GM12872 (cell line): ENCODE data around the gene CCDC138.

ENCODE experiments used
- CTCF ChIP-seq: IDR thresholded peaks from 3 replicates; pipeline ENCODE4 v1.5.1; 2011; ENCODE audit warnings: low read depth, mild to moderate bottlenecking, low read length, moderate library complexity; ENCODE audit not compliant: insufficient read depth

The CCDC138 gene

DNA sequence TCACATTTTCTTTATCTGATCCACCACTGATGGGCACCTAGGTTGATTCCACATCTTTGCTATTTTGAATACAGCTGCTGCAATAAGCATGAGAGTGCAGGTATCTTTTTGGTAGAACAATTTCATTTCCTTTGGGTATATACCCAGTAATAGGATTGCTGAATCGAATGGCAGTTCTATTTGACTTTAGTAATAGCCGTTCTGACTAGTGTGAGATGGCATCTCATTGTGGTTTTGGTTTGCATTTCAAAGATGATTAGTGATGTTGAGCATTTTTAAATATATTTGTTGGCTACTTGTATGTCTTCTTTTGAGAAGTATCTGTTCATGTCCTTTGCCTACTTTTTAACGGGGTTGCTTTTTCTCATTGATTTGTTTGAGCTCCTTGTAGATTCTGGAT, 72.3 kb downstream of the CCDC138 start:
- TF ChIP-seq CTCF, result no peak

- TF ChIP-seq CTCF, result no peak
Observed at GRCh38 chr2:108866041-108866440, 79.5 kb downstream of the CCDC138 start.

DNA sequence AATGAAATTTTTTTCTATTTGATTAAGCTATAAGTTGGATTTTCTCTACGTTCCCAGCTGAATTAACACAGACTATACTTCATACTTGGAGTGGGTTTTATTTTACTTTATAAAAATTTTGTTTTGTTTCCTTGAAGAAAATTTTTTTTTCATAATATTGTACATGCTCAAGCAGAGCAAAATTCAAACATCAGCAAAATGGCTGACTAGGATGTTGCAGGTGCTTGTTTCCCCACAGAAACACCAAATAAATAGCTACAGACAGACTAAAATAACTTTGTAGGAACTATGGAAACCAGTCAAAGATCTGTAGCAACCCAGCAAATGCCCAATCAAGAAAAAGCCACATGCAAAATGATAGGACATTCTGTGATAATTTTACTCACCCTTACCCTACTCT, 82.3 kb downstream of the CCDC138 start:
- TF ChIP-seq CTCF, result no peak

DNA sequence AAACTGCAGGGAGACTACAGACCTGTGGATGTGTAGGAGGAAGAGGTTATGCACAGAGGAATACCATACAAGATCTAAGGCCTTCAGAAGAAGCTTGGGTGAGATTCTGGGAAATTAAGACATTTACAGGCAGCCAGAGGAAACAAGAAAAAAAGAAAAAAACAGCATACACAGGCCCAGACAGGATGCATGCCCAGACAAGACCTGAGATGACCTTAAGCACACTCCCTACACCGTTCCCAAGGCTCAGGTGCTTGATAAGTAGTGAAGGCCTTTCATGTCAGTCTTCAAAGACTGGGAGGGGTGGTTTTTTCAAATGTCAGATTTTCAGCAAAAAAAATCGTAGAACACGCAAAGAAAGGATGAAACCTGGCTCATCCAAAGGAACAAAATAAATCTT, 83.0 kb downstream of the CCDC138 start:
- no peak for TF ChIP-seq CTCF

DNA sequence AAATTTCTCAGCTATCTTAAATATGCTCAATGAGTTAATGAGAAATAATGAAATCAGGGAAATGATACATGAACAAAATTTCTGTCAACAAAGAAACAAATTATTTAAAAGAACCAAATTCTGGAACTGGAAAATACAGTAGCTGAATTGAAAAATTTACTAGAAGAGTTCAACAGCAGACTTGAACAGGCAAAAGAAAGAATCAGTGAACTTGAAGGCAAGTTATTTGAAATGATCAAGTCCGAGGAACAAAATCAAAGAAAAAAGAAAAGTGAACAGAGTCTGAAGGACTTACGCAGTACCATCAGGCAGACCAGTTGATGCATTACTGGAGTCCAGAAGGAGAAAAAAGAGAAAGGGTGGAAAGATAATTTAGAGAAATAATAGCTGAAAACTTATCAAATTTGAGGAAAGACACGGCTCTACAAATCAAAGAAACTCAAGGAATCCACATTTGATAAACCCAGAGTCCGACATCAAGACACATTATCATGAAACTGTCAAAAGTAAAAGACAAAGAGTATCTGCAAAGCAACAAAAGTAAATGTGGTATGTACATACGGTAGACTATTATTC, 83.6 kb downstream of the CCDC138 start:
- no peak for TF ChIP-seq CTCF

GRCh38 chr2:108877506-108877905, 90.9 kb downstream of the CCDC138 start:
- no peak; the same call in 2 of the 3 replicates for TF ChIP-seq CTCF

- TF ChIP-seq CTCF, result no peak
Observed at GRCh38 chr2:108878276-108878675, 91.7 kb downstream of the CCDC138 start.
